Islet of Langerhans (tissue), 1 donor: ENCODE data around the gene SLC41A3.

ENCODE experiments used
- FAIRE-seq: peaks from one replicate; lab custom pipeline; 2011; peaks lifted over from hg19 to GRCh38; lab: Jason Lieb, UNC

SLC41A3 gene

DNA sequence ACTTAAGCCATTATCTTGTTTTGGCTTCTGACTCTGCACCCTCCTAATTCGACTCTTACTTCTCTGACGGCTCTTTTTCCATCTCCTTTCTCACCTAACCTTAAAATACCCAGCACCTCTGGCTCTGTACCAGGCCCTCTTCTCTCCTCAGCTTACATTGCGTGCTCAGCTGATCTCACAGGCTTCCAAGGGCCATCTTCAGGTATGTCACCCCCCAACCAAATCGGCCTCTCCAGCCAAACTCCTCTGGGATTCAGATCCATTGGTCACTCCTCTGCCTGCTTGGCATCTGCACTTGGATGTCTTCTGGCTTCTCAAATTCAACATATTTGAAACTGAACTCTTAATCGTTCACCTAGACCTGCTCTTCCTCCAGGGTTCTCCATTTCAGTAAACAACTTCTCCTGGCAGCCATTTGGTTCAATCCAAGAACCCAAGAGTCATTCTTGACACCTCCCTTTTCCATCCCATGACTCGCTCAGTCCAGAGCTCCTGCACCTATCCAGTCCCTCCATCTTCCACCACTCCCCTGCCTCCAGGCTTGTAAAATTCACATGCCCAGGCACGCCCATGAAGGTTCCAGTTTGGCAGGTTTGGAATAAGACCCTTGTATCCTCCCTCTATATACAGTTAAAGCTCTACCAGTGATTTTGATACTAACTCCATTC, 35.2 kb upstream of the SLC41A3 start:
- no peak for FAIRE-seq

GRCh38 chr3:126118591-126118990, 34.7 kb upstream of the SLC41A3 start:
- no peak for FAIRE-seq

DNA sequence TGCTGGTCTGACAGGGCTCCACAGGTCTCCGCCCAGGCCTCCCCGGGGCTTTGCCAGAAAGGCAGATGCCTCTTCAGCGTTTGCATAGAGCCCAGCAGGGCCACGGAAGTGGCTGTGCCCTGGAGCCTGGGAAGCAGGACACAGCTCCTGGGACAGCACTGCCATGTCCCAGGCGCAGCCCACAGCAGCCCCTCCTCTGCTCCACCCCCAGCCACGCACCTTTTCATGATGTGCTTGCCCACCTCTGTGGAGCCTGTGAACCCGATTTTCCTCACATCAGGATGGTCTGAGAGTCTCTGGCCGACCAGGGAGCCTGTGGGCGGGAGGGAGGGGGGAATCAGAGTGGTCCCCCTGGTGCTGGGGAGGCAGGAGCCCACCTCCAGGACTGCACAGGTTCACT, 33.9 kb upstream of the SLC41A3 start:
- no peak for FAIRE-seq

DNA sequence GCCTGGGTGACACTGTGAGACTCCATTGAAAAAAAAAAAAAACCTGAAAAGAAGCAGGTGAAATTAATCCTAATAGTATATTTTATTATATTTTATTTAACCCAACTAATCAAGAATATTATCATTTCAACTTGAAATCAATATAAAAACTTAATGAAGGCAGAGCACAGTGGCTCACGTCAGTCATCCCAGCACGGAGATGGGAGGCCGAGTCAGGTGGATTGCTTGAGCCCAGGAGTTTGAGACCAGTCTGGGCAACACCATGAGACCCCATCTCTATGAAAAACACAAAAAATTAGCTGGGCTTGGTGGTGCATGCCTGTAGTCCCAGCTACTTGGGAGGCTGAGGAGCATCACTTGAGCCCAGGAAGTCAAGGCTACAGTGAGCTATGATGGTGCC, 33.3 kb upstream of the SLC41A3 start:
- no peak for FAIRE-seq

GRCh38 chr3:126116526-126116925, 32.6 kb upstream of the SLC41A3 start:
- no peak for FAIRE-seq

DNA sequence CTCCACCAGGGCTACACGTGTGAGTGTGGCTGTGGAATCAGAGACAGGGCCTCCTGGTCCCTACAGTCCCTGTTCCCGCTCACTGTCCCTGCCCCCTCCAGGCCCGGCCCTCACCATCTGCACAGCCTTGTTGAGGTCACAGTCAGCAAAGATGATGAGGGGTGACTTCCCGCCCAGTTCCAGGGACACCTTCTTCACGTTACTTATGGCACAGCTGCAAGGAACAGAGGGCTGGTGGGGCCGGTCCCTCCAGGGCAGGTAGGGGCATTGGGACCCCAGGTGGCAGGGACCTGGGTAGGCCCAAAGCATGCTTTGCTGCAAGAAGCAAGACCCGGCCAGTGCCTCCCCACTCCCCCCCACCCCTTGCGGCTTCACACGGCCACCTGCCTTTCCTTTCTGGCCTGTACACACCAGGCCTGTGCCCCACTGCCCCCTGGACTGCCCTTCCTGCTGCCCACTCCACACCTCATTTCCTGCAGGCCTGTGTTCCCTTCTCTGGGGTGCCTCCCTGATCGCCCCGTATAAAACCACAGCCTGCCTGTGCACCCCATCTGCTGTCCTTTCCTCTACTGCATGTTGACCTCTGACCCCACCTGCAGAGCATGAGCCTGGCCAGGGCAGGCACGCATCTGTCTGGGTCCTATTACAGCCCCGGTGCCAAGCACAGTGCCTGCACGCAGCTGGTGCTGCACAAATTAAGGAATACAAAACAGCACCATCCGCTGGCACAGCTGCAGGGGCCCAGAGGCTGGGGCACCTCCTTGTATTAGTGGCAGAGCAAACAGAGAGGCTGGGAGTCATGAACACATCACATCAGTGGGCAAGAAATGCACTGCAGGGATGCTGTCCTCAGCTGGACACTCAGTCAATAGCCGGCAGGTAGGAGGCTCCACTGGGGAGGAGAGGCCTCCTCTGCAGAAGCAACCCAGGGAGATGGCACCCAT, 30.8 kb upstream of the SLC41A3 start:
- no peak for FAIRE-seq

- FAIRE-seq: no peak
Observed at GRCh38 chr3:126113733-126114442, 30.0 kb upstream of the SLC41A3 start.

GRCh38 chr3:126113238-126113555, 29.3 kb upstream of the SLC41A3 start:
- no peak for FAIRE-seq

DNA sequence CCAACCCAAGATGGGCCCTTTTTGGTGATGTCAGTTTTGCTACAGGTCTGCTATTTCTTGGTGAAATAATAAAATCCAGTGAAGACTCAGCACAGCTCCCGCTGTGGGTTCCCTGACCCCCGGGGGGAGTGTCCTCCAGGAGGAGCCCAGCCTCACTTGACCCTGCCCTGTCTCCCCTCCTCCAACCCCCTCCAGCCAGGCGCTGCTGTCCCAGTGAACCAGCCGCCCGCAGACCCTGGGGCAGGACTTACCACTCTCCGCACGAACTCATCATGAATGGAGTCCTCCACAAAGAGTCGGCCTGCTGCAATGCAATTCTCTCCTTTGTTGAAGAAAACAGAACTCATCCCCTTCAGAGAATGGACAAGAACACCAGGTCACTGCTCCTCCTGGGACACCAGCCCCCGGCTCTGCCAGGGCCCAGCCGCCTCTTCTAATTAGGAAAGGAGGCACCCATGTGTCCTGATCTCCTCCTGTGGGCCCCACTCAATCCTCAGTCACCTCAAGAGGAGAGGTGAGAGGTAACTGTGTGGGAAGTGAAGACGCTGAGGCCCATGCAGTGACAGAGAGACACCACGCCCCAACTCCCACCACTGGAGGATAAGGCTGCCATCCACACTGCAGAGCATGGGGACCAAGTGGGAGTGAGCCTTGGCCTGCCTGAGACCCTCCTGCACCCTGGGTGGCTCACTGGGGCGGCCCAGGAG, 28.8 kb upstream of the SLC41A3 start:
- no peak for FAIRE-seq

DNA sequence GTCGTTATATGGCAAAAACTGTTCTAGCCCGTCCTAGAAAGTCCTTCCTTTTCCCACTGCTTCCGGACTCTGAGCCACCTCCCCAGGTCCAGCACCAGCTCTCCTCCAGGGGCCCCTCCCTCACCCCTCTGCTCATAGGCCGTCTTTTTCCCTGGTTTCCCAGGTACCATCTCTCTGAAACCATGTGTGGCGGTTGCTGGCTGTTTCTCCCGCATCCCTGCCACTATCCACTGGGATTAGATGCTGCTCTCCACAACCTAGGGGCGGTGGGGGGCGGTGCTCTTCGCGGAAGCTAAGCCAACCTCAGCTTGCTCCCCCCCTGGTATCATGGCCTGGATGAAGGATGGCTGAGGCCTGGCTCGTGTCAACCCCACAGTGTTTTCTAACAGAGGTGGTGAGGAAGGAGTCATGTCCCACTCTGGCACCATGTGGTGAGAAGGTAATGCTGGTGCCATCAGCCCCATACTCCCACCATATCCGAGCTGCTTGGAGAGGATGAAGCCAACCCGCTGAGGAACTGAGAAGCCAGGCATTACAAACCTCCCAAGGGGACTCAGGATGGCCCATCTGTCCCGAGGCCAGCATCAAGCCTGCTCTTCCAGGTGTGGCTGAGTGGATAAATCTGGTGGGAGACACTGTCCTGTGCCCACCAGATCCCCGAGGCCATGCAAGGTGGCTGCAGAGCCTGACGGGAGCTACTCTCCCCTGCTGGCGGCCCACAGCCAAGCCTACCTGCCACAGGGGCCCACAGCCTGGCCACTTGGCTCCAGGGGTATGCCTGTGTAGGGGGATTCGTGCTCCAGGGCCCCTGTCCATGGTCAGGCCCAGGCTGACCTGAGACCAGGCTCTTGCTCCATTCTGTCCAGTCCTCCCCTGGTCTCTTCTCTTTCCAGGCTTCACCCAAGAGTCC, 27.9 kb upstream of the SLC41A3 start:
- FAIRE-seq: no peak

DNA sequence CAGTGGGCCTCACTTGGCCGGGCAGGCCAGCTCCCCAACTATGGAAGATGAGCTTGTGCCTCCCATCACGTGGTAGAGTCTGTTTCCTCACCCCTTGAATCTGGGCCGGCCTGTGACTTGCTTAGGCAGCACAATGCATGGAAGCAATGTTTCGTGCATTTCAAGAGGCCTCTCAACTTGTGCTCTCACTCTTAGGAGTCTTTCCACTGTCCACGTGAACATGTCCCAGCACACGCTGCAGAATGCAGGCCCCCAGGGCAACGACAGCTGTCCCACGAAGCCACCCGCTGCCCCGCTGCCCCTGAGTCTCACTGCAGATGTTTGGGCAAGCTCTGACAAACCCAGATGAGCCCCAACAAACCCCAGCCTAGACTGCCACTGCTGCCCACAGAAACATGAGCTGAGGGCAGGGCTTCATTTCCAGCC, 27.2 kb upstream of the SLC41A3 start:
- FAIRE-seq: no peak

GRCh38 chr3:126110431-126111125, 26.7 kb upstream of the SLC41A3 start:
- no peak for FAIRE-seq

DNA sequence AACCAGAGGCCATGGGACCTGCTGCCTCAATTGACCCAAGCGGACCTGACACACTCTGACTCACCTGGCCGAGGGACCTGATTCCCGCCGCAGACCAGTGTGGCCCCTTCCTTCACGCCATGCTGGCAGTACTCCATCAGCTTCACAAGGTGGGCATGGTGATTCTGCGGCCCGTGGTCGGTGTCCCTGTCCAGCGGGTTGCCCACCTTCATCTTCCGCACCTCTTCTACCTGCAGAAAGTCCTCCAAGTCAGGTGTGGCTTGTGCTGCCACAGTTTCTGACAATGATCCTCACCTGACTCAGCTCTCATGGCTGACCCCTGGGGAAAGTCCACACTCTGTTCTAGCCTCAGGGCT, 25.9 kb upstream of the SLC41A3 start:
- no peak for FAIRE-seq

GRCh38 chr3:126109146-126109879, 25.4 kb upstream of the SLC41A3 start:
- FAIRE-seq: no peak

DNA sequence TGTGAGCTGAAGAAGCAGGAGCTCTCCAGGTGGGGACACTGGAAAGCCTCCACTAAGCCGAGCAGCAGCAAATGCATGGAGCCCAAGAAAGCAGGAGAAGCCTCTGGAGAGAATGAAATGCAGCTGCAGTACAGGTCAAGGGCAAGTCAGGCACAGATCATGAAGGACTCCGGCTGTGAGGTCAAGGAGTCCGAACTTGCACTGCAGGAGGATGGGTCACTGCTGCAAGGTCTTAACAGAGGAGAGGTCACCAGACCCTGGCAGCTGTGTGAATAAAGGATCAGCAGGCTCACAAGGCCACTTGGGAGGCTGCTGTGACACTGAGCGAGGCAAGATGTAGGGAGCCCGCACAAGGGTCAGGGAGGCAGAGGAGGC, 24.7 kb upstream of the SLC41A3 start:
- no peak for FAIRE-seq

DNA sequence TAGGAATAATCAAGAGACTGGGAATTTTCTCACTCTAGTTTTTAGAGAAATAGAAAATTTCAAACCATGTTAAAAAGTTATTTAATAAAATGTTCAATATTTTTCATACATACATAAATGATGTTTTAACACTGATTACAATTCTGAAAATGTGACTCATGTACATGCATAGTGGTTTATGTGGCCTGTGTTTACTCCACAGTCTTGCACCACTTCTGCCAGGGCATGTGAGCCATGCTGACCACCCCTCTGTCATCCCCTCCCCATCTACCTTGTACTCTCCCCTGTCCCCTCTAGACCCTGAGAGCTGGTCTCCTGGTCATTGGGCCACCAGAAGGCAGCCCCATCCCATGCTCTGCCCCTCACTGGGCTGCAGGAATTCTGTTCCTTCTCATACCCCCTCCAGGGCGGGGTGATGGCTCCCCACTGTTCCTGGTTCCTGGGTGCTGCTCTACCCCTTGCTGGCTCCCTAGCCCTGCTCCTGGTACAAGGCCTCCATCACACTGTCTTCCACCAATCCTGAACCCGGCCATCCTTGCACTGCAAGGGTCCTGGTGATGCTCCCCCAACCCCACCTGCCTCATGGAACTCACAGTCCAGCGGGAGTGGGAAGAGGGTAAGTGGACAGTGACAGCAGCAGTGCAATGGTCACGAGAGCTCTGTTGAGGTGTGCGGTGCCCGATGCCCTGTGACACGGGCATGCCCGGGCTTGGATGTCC, 24.2 kb upstream of the SLC41A3 start:
- FAIRE-seq: no peak

- no peak for FAIRE-seq
Observed at GRCh38 chr3:126107203-126107939, 23.4 kb upstream of the SLC41A3 start.

DNA sequence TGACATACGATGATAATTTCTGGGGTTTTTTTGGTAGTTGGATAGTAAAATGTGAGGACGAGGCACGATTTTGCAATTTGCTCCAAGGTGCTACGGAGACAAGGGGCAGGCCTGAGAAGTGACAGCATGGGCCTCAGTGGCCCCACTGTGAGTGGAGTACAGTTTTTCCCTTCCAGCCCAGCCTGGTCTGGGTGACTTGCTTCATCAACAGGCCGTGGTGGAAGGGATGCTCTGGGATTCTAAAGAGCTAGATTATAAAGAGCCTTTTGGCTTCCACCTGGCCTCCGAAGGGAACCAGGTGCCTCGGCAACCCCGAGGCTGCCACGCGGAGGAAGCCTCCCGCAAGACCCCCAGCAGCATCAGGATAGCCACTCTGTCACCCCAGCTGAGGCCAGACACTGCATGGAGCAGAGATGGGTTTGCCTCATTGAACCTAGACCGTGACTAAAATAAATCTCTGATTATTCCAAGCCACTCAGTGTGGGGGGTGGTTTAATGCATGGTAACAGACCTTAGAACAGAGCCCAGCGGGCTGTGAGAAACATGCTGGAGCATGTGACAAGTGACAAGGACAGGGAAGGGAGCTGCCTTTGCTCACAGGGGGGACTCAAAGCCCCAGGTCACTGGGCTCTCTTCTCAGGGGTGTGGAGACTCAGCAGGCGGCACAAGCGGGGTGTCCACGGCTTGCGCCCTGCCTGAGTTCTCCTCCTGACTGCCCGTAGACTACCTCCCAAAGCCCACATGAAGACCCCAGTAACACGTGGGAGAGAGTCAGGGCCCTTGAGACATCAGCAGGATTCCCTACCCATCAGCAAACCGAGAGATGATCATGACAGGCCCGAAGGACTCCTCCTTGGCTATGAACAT, 22.6 kb upstream of the SLC41A3 start:
- no peak for FAIRE-seq
